ENCODE measurements around the gene PVALEF. TPM values are rescaled to one million over a fixed set of nuclear protein-coding genes. Genes with fewer than 3 reads are reported as not detected.
A peak's percentile ranks its signal among the peaks of the same experiment; 100 is the strongest.

The PVALEF gene
- total and polyA plus RNA-seq, 2 of the 13 experiments (the other 11 are each of a cell fraction or from before 2014, with no cell fraction given): 0.18 TPM

GRCh38 chr17:81142301-81143199 lies 22.8 kb upstream of the PVALEF start (continued):
- TF ChIP-seq ZBTB40 (IDR thresholded peaks at IDR 0.05) (no peak), ZBTB40 (CRISPR knock-in tag; IDR thresholded peaks at IDR 0.05) (no peak), ZSCAN21 (CRISPR knock-in tag; IDR thresholded peaks at IDR 0.05; ENCODE audit: borderline replicate concordance) (no peak), KDM3A (CRISPR knock-in tag; IDR thresholded peaks at IDR 0.05; ENCODE audit: low read depth) (peak; percentile 17; the same call in 1 of the 2 replicates), SOX6 (IDR thresholded peaks at IDR 0.05) (no peak), SOX6 (CRISPR knock-in tag; IDR thresholded peaks at IDR 0.05) (peak; percentile 47), PHB2 (IDR thresholded peaks at IDR 0.05; ENCODE audit: partially characterized antibody) (no peak), NR2F6 (IDR thresholded peaks at IDR 0.05) (no peak), NR2F6 (CRISPR knock-in tag; IDR thresholded peaks at IDR 0.05) (peak; percentile 48; the same call in 1 of the 2 replicates), REST (IDR thresholded peaks at IDR 0.05; ENCODE audit: borderline replicate concordance in 1 of 2, low read depth in 1 of 2, low read length in 2 of 2) (no peak), HOXA7 (CRISPR knock-in tag; IDR thresholded peaks at IDR 0.05) (no peak), HNRNPK (IDR thresholded peaks at IDR 0.05; ENCODE audit: low read depth, low read length, poor library complexity, severe bottlenecking) (no peak), ZNF326 (CRISPR knock-in tag; IDR thresholded peaks at IDR 0.05; ENCODE audit: borderline replicate concordance) (no peak), IRF9 (CRISPR knock-in tag; IDR thresholded peaks at IDR 0.05; ENCODE audit: borderline replicate concordance) (no peak), SRSF4 (IDR thresholded peaks at IDR 0.05; ENCODE audit: low read depth, low read length, poor library complexity, severe bottlenecking) (no peak)
